K562 (cell line): Measurements from ENCODE around the gene CHD5. TPM values are rescaled to one million over a fixed set of nuclear protein-coding genes. Genes with fewer than 3 reads are reported as not detected.

Experiments used
- CBX1 ChIP-seq: sonication (generic); IDR thresholded peaks from 2 replicates; pipeline ENCODE4 v1.6.1; 2016; ENCODE audit warnings: antibody characterized with exemption, low read depth, mild to moderate bottlenecking
- CEBPG ChIP-seq, 3 experiments: fragments of 200-800 bp in 1 of 3; sonication (Bioruptor generic) in 1 of 3; sonication (generic) in 1 of 3; formaldehyde crosslinking in 1 of 3; IDR thresholded peaks in 2 of 3; conservative IDR thresholded peaks in 1 of 3; 2 replicates each; pipeline versions ENCODE4 v1.6.1 to v1.8.0; 2016 to 2022; ENCODE audit warnings: missing compliant biosample characterization in 2 of 3, missing genetic modification characterization in 2 of 3, mild to moderate bottlenecking in 1 of 3, missing genetic modification reagents in 1 of 3
- CHCHD3 ChIP-seq: fragments of 250-450 bp; sonication (Bioruptor Pico); IDR thresholded peaks from 2 replicates; pipeline ENCODE4 v2.1.2; 2022; ENCODE audit warnings: mild to moderate bottlenecking
- CREM ChIP-seq: IDR thresholded peaks from 2 replicates; pipeline ENCODE4 v1.6.1; 2014; ENCODE audit warnings: antibody characterized with exemption, low read depth
- E2F1 ChIP-seq: sonication (generic); formaldehyde crosslinking; IDR thresholded peaks from 2 replicates; pipeline ENCODE4 v1.8.1; 2023; ENCODE audit warnings: mild to moderate bottlenecking, missing genetic modification reagents, moderate library complexity
- FOXJ2 ChIP-seq: fragments of 200-800 bp; sonication (Bioruptor generic); IDR thresholded peaks from 2 replicates; pipeline ENCODE4 v1.6.1; 2016; ENCODE audit warnings: missing genetic modification characterization, missing compliant biosample characterization
- FOXJ3 ChIP-seq: sonication (generic); formaldehyde crosslinking; IDR thresholded peaks from 2 replicates; pipeline ENCODE4 v1.4.0; 2020; ENCODE audit warnings: mild to moderate bottlenecking, missing genetic modification reagents
- HNRNPUL1 ChIP-seq: fragments of 200-400 bp; formaldehyde crosslinking; IDR thresholded peaks from 2 replicates; pipeline ENCODE4 v1.6.1; 2017; ENCODE audit warnings: low read length
- KDM2B ChIP-seq: fragments of 250-450 bp; sonication (Bioruptor Pico); IDR thresholded peaks from 2 replicates; pipeline ENCODE4 v1.8.0; 2021; ENCODE audit warnings: mild to moderate bottlenecking, moderate library complexity
- KLF6 ChIP-seq: fragments of 250-450 bp; sonication (Bioruptor Pico); IDR thresholded peaks from 2 replicates; pipeline ENCODE4 v1.4.0; 2020; ENCODE audit warnings: mild to moderate bottlenecking, moderate library complexity, borderline replicate concordance
- NR2F6 ChIP-seq: fragments of 450-650 bp; formaldehyde crosslinking; IDR thresholded peaks from 2 replicates; pipeline ENCODE4 v1.4.0; 2020; ENCODE audit warnings: mild to moderate bottlenecking
- PHF8 ChIP-seq: fragments of 200-600 bp; sonication (generic); IDR thresholded peaks from 2 replicates; pipeline ENCODE4 v1.6.1; 2012; ENCODE audit warnings: mixed run types, mild to moderate bottlenecking, inconsistent platforms, low read length, moderate library complexity, borderline replicate concordance
- POLR2AphosphoS5 ChIP-seq: IDR thresholded peaks from 2 replicates; pipeline ENCODE4 v1.6.1; 2011; ENCODE audit warnings: mild to moderate bottlenecking, low read depth, low read length, moderate library complexity; ENCODE audit not compliant: control insufficient read depth, insufficient read depth
- RBM14 ChIP-seq: fragments of 200-400 bp; formaldehyde crosslinking; IDR thresholded peaks from 2 replicates; pipeline ENCODE4 v1.6.1; 2018; ENCODE audit warnings: low read depth, mild to moderate bottlenecking, low read length, moderate library complexity, borderline replicate concordance; ENCODE audit not compliant: insufficient read depth
- RFX1 ChIP-seq: fragments of 450-650 bp; IDR thresholded peaks from 2 replicates; pipeline ENCODE4 v1.6.1; 2016; ENCODE audit warnings: mild to moderate bottlenecking, moderate library complexity
- SIRT6 ChIP-seq: IDR thresholded peaks from one replicate; pipeline ENCODE4 v1.6.1; 2012; ENCODE audit warnings: low read depth, mild to moderate bottlenecking, control low read depth, inconsistent platforms, low read length, moderate library complexity
- SRF ChIP-seq, 2 experiments: fragments of 250-450, 450-650 bp in 1 of 2; sonication (Bioruptor Pico) in 1 of 2; sonication (generic) in 1 of 2; formaldehyde crosslinking; IDR thresholded peaks; 2 replicates each; pipeline versions ENCODE4 v1.5.0 to v1.5.1; 2020 to 2022; ENCODE audit warnings: mild to moderate bottlenecking in 1 of 2, missing genetic modification reagents in 1 of 2
- STAT5A ChIP-seq: IDR thresholded peaks from 2 replicates; pipeline ENCODE4 v1.6.1; 2012; ENCODE audit warnings: low read length, inconsistent platforms, borderline replicate concordance
- TAF9B ChIP-seq: fragments of 450-650 bp; IDR thresholded peaks from 2 replicates; pipeline ENCODE4 v1.6.1; 2018; ENCODE audit warnings: mild to moderate bottlenecking; ENCODE audit not compliant: partially characterized antibody
- TARDBP ChIP-seq: fragments of 450-650 bp; IDR thresholded peaks from 2 replicates; pipeline ENCODE4 v1.6.1; 2016
- ZSCAN32 ChIP-seq: fragments of 450-650 bp; formaldehyde crosslinking; IDR thresholded peaks from 2 replicates; pipeline ENCODE4 v1.4.0; 2020; ENCODE audit warnings: mild to moderate bottlenecking, moderate library complexity
- polyA plus RNA-seq, 8 experiments: library from polyadenylated mRNA; depleted of rRNA in 4 of 8; stranded (reverse) in 5 of 8; unstranded in 3 of 8; fragments of >200 nt; fragmentation: Nextera tagmentation in 2 of 8; fragmentation: Illumina TruSeq in 1 of 8; extraction: Ambion mirVana in 2 of 8; extraction: Trizol in 1 of 8; gene quantifications; 2 replicates each; pipeline versions ENCODE4 v1.2.1 to v1.2.3, GENCODE V29; 2011 to 2014; ENCODE audit warnings: inconsistent platforms in 1 of 8, missing spikeins in 1 of 8
- total RNA-seq, 7 experiments: library from RNA; depleted of rRNA in 6 of 7; stranded (reverse); fragments of >200 nt in 6 of 7; fragmentation: Illumina TruSeq in 2 of 7; extraction: Trizol in 2 of 7; gene quantifications; 2 replicates each; pipeline versions ENCODE4 v1.2.1 to v1.2.3, GENCODE V29; 2011 to 2021; ENCODE audit warnings: low replicate concordance in 1 of 7
- TF ChIP-seq, protein P1 (sequence below): sonication (generic); formaldehyde crosslinking; IDR thresholded peaks from 2 replicates; pipeline ENCODE4 v1.8.1; 2023; ENCODE audit warnings: mild to moderate bottlenecking, missing genetic modification reagents
- TF ChIP-seq, protein P2 (sequence below): fragments of 250-450 bp; sonication (Bioruptor Pico); IDR thresholded peaks from 2 replicates; pipeline ENCODE4 v1.4.0; 2020; ENCODE audit warnings: borderline replicate concordance

Gene CHD5
- total and polyA plus RNA-seq, 9 of the 15 experiments (the other 6 are each of a cell fraction or from before 2014, with no cell fraction given): 0.03 to 0.52 (median 0.11) TPM; not detected in 2

GRCh38 chr1:6199298-6200187, 19.4 kb upstream of the CHD5 start, which contains the start of gene RPL22 (continued):
- TF ChIP-seq, protein P1, sequence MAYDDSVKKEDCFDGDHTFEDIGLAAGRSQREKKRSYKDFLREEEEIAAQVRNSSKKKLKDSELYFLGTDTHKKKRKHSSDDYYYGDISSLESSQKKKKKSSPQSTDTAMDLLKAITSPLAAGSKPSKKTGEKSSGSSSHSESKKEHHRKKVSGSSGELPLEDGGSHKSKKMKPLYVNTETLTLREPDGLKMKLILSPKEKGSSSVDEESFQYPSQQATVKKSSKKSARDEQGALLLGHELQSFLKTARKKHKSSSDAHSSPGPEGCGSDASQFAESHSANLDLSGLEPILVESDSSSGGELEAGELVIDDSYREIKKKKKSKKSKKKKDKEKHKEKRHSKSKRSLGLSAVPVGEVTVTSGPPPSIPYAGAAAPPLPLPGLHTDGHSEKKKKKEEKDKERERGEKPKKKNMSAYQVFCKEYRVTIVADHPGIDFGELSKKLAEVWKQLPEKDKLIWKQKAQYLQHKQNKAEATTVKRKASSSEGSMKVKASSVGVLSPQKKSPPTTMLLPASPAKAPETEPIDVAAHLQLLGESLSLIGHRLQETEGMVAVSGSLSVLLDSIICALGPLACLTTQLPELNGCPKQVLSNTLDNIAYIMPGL (CRISPR knock-in tag): peak; percentile 95; the same call in 1 of the 2 replicates
- TF ChIP-seq ZSCAN32 (CRISPR knock-in tag) (no peak), FOXJ2 (tag) (peak; percentile 84), SRF (CRISPR knock-in tag; IDR thresholded peaks at IDR 0.05) (peak in 1 of 2 experiments; percentile 66; a peak in 2 of 4 replicates), FOXJ3 (CRISPR knock-in tag) (no peak), CREM (peak; percentile 94), SIRT6 (no peak), PHF8 (peak; percentile 98), CHCHD3 (no peak; the same call in 1 of the 2 replicates), TARDBP (no peak), STAT5A (no peak; the same call in 1 of the 2 replicates), CEBPG (CRISPR knock-in tag; IDR thresholded peaks at IDR 0.05) (no peak; the same call in 1 of the 2 replicates), CEBPG (tag; conservative IDR thresholded peaks at IDR 0.05 in 1 of 2, IDR thresholded peaks at IDR 0.05 in 1 of 2) (no peak), POLR2AphosphoS5 (peak; percentile 94), NR2F6 (CRISPR knock-in tag) (no peak), TAF9B (peak; percentile 85), KLF6 (CRISPR knock-in tag) (peak; percentile 32; the same call in 1 of the 2 replicates), RFX1 (no peak), KDM2B (CRISPR knock-in tag) (peak; percentile 80; the same call in 1 of the 2 replicates), HNRNPUL1 (no peak), CBX1 (no peak), RBM14 (no peak), E2F1 (CRISPR knock-in tag) (0 out of 2 replicates have a peak, but pooled peaks have one; percentile 57)
- TF ChIP-seq, protein P2, sequence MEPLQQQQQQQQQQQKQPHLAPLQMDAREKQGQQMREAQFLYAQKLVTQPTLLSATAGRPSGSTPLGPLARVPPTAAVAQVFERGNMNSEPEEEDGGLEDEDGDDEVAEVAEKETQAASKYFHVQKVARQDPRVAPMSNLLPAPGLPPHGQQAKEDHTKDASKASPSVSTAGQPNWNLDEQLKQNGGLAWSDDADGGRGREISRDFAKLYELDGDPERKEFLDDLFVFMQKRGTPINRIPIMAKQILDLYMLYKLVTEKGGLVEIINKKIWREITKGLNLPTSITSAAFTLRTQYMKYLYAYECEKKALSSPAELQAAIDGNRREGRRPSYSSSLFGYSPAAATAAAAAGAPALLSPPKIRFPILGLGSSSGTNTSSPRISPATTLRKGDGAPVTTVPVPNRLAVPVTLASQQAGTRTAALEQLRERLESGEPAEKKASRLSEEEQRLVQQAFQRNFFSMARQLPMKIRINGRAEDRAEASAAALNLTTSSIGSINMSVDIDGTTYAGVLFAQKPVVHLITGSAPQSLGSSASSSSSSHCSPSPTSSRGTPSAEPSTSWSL (CRISPR knock-in tag): no peak
